ENCODE measurements around the gene CFAP107. TPM values are rescaled to one million over a fixed set of nuclear protein-coding genes. Genes with fewer than 3 reads are reported as not detected.

Gene CFAP107
- total and polyA plus RNA-seq, 8 donors: 0.19 to 0.92 (median 0.26) TPM; not detected in 5

GRCh38 chr1:12738934-12739333, 7.1 kb upstream of the CFAP107 start:
- peaks cover 0 to 9% (median 0%) of the 10 kb centered on the region in 4 donors for H3K27me3 ChIP-seq
- DNase-seq (no peak), FAIRE-seq (no peak), ATAC-seq (no peak)
- no peaks in the 10 kb centered on the region for H3K36me3 ChIP-seq
- no peaks in the 10 kb centered on the region for H3K4me1 ChIP-seq
- 81 to 89% methylated on average over 1 of the region's 1 CpG for WGBS, 2 donors
- no peak overlapping the region for H3K4me3 ChIP-seq
- H3K9me3 ChIP-seq: no peaks in the 10 kb centered on the region
- H3K27ac ChIP-seq: no peak overlapping the region
- intact Hi-C loops (cut with DNase I): no loop called here
- TF ChIP-seq CTCF (IDR thresholded peaks at IDR 0.05): no peak

GRCh38 chr1:12739613-12740012, 6.4 kb upstream of the CFAP107 start:
- DNase-seq: no peak
- Histone ChIP-seq H3K9me3 (no peaks in the 10 kb centered on the region), H3K27me3 (peaks cover 0 to 9% (median 0%) of the 10 kb centered on the region in 4 donors), H3K36me3 (no peaks in the 10 kb centered on the region), H3K27ac (no peak overlapping the region), H3K4me1 (no peaks in the 10 kb centered on the region), H3K4me3 (no peak overlapping the region)
- 56 to 69% methylated on average over 5 of the region's 5 CpGs for WGBS, 2 donors
- ATAC-seq: no peak
- TF ChIP-seq CTCF (IDR thresholded peaks at IDR 0.05): no peak
- intact Hi-C loops (cut with DNase I): no loop called here
- FAIRE-seq: no peak

- WGBS, 2 donors: 55 to 77% methylated on average over 3 of the region's 3 CpGs
- DNase-seq (no peak), FAIRE-seq (no peak), ATAC-seq (no peak)
- H3K4me1 ChIP-seq: no peaks in the 10 kb centered on the region
- H3K27me3 ChIP-seq: peaks cover 0 to 5% (median 0%) of the 10 kb centered on the region in 4 donors
- H3K36me3 ChIP-seq: no peaks in the 10 kb centered on the region
- H3K27ac ChIP-seq: no peak overlapping the region
- no peaks in the 10 kb centered on the region for H3K9me3 ChIP-seq
- no peak for TF ChIP-seq CTCF (IDR thresholded peaks at IDR 0.05)
- intact Hi-C loops (cut with DNase I): no loop called here
- no peak overlapping the region for H3K4me3 ChIP-seq
Measured at GRCh38 chr1:12741946-12742345, 4.1 kb upstream of the CFAP107 start.

GRCh38 chr1:12745126-12745991, 641 bp upstream of the CFAP107 start:
- H3K36me3 ChIP-seq: no peaks in the 10 kb centered on the region
- H3K9me3 ChIP-seq: peaks cover 0 to 4% (median 0%) of the 10 kb centered on the region in 4 donors
- intact Hi-C loops (cut with DNase I): no loop called here
- H3K27me3 ChIP-seq: peaks cover 0 to 4% (median 0%) of the 10 kb centered on the region in 4 donors
- no peak for ATAC-seq
- no peak overlapping the region for H3K27ac ChIP-seq
- 51 to 58% methylated on average over 3 of the region's 3 CpGs for WGBS, 2 donors
- no peak for DNase-seq
- no peak for FAIRE-seq
- no peak overlapping the region for H3K4me3 ChIP-seq
- H3K4me1 ChIP-seq: no peaks in the 10 kb centered on the region
- TF ChIP-seq CTCF (IDR thresholded peaks at IDR 0.05): no peak

GRCh38 chr1:12748778-12749355, 2.9 kb downstream of the CFAP107 start:
- intact Hi-C loops (cut with DNase I): no loop called here

More at GRCh38 chr1:12748778-12749355, 2.9 kb downstream of the CFAP107 start:
- peaks cover 0 to 4% (median 0%) of the 10 kb centered on the region in 4 donors for H3K27me3 ChIP-seq
- H3K36me3 ChIP-seq: no peaks in the 10 kb centered on the region
- no peak for TF ChIP-seq CTCF (IDR thresholded peaks at IDR 0.05)
- FAIRE-seq (no peak), ATAC-seq (no peak), DNase-seq (no peak)
- no peaks in the 10 kb centered on the region for H3K4me1 ChIP-seq
- H3K27ac ChIP-seq: no peak overlapping the region
- H3K4me3 ChIP-seq: no peak overlapping the region
- peaks cover 0 to 4% (median 0%) of the 10 kb centered on the region in 4 donors for H3K9me3 ChIP-seq
